Measurements from ENCODE around the gene PLEKHG4B.
A peak's percentile ranks its signal among the peaks of the same experiment; 100 is the strongest.
"Not testable (repeated sequence)": the region's sequence is repeated elsewhere in the genome, so short reads cannot be mapped to it uniquely, and the experiment has no call there.

PLEKHG4B gene

DNA sequence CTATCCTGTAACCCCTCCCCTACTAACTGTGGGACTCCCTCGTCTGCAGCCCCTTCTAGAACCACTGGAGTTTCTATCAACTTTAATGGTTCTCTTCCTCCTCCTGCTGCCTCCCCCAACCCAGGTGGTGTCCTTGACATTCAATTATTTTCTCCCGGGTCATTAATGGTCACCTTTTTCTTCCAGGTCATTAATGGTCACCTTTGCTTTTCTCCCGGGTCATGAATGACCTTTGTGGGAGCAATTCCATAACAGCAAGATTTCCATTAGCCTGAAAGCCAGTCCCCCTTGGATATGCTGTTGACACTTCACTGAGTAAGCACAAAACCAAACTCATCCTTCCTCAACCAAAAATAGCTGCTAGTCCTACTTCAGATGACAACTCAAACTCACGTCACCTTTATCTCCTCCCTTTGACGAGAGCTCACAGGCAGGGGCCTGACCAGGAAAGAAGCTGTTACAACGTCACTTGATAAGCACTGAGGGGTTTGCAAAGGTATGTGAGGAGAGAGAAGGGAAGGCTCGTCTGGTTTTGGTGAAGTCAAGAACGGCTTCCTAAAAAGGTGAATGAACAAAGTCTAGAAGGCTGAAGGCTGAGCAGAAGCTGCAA is 115.1 kb downstream of the PLEKHG4B start:
- no peak for DNase-seq (ENCODE audit: low read depth in 1 of 2, low spot score in 1 of 2)
- in situ Hi-C loops (cut with HindIII; ENCODE audit: low pct_unique_long_range_greater_than_20kb, low sequenced_read_pairs) = no loop called here
- TF ChIP-seq JUND (IDR thresholded peaks at IDR 0.05; ENCODE audit: low read depth) = no peak

DNA sequence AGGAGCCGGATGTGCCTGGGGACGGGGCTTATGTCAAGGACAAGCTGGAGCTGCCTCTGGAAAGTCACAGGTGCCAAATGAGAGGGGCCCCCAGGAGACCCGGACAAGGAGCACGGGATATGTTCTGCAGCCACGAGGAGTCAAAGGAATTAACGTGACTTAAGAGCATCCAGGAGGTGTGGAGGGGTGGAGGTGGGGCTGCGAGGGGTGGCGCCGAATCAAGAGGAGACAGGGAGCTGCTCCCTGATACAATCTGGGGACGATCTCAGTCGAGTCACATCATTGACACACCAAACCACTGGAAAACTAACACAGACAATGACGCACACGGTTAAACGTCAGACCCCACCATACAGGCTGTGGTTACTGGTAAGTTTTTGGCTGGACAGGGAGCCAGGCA is 115.6 kb downstream of the PLEKHG4B start:
- in situ Hi-C loops (cut with HindIII; ENCODE audit: low pct_unique_long_range_greater_than_20kb, low sequenced_read_pairs) = no loop called here
- DNase-seq (ENCODE audit: low read depth in 1 of 2, low spot score in 1 of 2) = peak in 1 of 2 experiments; percentile 1
- no peak for TF ChIP-seq JUND (IDR thresholded peaks at IDR 0.05; ENCODE audit: low read depth)

DNA sequence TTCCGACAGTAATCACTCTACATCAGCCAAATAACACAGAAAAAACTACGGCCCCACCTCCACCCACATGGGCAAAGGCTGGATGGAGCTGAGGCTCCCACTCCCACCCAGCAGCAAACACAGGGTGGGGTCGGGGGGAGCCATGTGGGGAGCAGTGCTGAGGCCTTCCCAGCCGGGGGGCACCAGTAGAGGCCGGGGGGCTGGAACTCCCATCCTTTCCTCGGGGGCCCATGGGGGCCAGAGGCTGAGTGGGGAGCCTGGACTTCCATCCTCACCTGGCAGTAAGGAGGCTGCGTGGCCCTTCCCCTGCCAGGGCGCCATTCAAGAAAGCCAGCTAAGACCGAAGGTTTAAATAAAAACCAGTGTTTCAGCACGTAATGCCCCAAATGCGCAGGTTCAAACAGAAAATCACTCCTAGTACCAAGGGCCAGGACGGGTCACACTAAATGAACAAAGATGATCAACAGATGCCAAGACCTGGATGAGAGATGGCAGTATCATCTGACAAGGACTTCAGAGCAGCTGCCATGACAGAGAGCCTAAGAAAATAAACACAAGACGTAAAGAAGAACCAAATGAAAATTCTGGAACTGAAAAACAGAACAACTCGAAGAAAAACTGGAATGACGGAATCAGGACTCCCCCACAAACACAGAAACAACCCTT is 116.6 kb downstream of the PLEKHG4B start:
- no peak for DNase-seq (ENCODE audit: low read depth in 1 of 2, low spot score in 1 of 2)
- TF ChIP-seq JUND (IDR thresholded peaks at IDR 0.05; ENCODE audit: low read depth) = no peak
- in situ Hi-C loops (cut with HindIII; ENCODE audit: low pct_unique_long_range_greater_than_20kb, low sequenced_read_pairs) = no loop called here

DNA sequence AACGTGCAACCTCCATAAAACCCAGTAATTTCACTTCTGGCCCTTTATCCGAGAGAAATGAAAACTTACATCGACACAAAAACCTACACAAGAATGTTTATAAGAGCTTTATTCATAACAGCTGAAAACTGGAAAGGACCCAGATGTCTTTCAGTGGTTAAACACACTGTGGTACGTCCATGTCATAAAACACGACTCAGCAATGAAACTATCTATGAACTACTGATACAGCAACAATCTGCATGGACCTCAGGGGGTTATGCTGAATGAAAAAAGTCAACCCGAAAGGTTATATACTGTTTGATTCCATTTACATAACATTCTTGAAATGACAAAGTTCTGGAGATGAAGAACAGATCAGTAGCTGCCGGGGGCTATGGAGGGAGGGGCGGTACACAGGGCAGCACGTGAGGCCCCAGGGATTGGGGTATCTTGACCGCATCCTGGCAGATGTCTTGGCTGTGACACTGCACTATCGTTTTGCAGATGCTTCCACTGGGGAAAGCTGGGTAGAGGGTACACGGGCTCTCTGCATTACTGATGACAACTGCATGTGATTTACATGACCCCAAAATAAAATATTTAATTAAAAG is 121.9 kb downstream of the PLEKHG4B start:
- in situ Hi-C loops (cut with HindIII; ENCODE audit: low pct_unique_long_range_greater_than_20kb, low sequenced_read_pairs) = no loop called here
- no peak for DNase-seq (ENCODE audit: low read depth in 1 of 2, low spot score in 1 of 2)
- TF ChIP-seq JUND (IDR thresholded peaks at IDR 0.05; ENCODE audit: low read depth) = no peak

DNA sequence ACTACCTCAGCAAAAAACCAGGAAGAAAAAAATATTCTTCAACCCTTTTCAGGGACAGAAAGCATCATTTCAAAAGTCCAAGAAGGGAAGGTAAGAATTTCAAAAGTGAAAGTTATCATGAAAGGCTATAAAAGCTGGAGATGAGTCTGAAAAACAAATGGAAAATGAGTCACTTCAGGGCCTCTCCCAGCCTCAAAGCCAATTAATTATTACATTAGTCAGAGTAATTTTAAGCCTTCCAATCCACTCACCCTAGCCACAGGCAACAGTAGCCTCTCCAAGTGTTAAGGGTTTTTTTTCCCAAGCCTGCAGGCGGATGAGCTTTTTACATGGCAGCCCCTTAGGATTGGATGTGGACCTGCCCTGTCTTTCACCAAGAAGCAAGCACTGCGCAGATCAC is 123.3 kb downstream of the PLEKHG4B start:
- DNase-seq (ENCODE audit: low read depth in 1 of 2, low spot score in 1 of 2); in situ Hi-C loops (cut with HindIII; ENCODE audit: low pct_unique_long_range_greater_than_20kb, low sequenced_read_pairs): not testable (repeated sequence)

DNA sequence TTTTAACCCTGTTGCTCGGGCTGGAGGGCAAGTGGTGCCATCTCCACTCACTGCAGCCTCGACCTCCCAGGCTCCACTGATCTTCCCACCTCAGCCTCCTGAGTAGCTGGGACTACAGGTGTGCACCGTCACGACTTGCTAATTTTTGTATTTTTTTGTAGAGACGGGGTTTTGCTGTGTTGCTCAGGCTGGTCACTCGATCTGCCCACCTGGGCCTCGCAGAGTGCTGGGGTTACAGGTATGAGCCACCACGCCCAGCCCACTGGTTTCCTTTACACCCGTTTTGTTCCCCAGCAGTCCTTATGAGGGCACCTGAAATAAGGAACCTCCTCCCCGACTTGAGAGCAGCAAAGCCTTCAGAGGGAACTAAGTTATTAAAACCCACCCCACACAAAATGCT is 124.1 kb downstream of the PLEKHG4B start:
- in situ Hi-C loops (cut with HindIII; ENCODE audit: low pct_unique_long_range_greater_than_20kb, low sequenced_read_pairs); DNase-seq (ENCODE audit: low read depth in 1 of 2, low spot score in 1 of 2): not testable (repeated sequence)

DNA sequence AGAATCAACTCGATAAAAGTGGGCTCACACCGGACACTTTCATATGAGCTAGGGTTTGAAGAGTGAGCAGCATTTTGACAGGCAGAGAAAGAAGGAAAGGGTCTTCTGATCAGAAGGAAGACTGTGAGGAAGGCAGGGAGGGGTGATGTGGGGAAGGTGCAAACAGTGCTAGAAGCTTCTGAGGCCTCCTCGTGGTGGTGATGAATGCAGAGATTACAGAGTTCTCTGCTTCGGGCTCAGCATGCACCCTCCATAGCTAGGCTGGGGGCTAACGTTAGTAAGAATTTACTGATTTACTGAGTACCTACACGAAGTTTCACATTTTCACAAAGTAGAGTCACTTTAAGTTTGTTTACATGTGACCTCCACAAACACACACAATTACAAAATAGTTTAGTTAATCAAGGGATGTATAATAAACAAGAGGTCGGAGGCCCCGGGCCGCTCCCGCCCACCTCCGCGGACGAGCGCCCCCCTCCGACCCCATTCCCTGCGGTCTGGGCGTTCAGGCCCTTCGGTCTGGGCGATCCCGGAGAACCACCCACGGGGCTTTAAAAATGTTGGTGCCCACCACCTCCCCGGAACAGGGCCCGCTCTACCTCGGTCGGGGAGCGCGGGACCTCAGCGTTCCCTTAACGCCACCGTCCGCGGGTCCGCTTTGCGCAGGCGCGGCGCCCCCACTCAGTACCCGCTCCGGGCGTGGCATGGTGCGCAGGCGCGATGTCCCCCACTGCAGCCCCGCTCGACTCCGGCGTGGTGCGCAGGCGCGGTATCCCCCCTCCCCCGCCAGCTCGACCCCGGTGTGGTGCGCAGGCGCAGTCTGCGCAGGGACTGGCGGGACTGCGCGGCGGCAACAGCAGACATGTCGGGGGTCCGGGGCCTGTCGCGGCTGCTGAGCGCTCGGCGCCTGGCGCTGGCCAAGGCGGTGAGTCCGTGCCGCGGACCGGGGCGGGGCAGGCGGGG is 125.8 kb downstream of the PLEKHG4B start, which contains the start of the genes CCDC127 and SDHA:
CCDC127 (minus strand) TSS at position 660 of the 963 bp plus-strand sequence. CDS start 1,304 bp downstream, outside the sequence.
SDHA (plus strand) TSS at position 827 of the 963 bp plus-strand sequence; CDS start at position 863, 36 bp downstream.
- in situ Hi-C loops (cut with HindIII; ENCODE audit: low pct_unique_long_range_greater_than_20kb, low sequenced_read_pairs) = not testable (repeated sequence)
- peak; percentile 95 to 99 for DNase-seq (ENCODE audit: low read depth in 1 of 2, low spot score in 1 of 2)

DNA sequence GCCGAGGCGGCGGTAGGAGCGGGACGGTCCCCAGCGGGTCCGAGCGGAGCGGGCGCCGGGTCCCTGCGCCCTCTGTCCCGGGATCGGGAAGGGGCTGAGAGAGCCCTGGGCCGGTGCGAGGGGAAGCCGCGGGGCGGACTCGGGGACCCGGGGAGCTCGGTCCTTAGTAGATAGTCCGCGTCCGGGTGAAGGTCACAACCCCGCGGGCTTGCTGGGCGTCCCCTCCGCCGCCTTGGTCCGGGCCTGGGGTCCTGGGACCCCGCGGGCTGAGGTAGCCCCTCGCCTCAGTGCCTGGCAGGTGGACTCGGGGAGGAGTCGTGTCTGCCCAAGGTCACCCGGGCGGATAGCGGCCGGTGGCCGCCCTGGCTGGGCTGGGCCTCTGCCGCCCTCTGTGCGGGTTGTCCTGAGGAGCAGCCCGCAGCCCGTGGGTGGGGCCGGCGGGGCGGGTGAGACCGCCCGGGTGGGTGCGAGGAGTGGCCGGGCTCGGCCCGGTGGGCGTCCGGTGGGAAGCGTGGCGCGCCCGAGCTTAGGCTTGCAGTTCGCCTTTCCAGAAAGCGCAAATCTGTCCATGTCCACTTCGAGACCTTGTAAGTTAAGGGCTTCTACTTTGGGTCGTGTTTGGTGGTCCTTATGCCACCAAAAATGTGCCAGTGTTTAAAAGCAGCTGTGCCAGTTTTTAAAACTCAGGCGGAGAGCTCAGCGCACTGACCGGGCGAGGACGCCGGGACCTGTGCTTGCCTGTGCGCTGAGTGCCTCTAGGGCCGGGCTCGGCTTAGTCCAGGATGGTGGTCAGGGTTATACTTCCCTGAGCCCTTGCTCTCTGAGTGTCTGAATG is 126.7 kb downstream of the PLEKHG4B start:
- peak; percentile 17 to 40 for DNase-seq (ENCODE audit: low read depth in 1 of 2, low spot score in 1 of 2)
- in situ Hi-C loops (cut with HindIII; ENCODE audit: low pct_unique_long_range_greater_than_20kb, low sequenced_read_pairs) = no loop called here
- TF ChIP-seq JUND (IDR thresholded peaks at IDR 0.05; ENCODE audit: low read depth) = no peak

DNA sequence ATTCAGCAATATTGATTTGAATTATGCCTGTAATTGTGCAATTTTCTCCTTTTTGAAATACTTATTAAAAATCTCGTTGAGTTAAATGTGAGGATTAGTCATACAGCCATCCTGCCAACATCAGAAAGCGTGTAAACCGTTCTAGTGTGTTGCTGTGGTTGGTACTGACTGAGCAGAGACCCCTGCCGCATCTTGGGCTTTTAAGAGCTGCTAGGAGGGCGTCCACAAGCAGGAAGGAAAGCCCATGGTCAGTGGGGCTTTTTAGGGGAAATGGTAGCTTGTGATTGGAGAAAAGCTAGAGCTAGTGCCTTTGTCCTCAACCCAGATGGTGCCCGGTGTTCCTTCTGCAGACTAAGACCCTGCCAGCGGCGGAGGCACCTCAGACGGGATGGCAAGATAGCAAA is 127.5 kb downstream of the PLEKHG4B start:
- in situ Hi-C loops (cut with HindIII; ENCODE audit: low pct_unique_long_range_greater_than_20kb, low sequenced_read_pairs) = no loop called here
- DNase-seq (ENCODE audit: low read depth in 1 of 2, low spot score in 1 of 2) = peak in 1 of 2 experiments; percentile 4

DNA sequence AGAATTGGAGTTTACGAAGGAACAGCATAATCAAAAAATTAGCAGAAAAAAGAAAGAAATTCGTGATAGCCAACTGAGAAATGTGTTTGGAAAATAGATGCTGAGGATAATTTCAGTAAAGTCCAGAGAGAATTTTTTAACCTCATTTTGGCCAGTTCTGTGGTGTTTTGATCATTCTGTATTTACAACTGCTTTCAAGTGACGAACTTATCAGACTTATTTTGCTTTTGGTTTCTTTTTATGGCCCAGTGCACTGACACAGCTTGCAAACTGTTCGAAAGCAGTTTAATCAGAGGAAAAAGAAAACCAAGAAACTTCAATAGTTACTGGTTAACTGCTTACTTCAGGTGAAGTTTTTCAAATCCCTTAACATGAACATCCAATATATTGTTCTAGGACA is 128.0 kb downstream of the PLEKHG4B start:
- in situ Hi-C loops (cut with HindIII; ENCODE audit: low pct_unique_long_range_greater_than_20kb, low sequenced_read_pairs) = no loop called here
- DNase-seq (ENCODE audit: low read depth in 1 of 2, low spot score in 1 of 2) = no peak
- no peak for TF ChIP-seq JUND (IDR thresholded peaks at IDR 0.05; ENCODE audit: low read depth)

More for the DNA sequence above, 127.5 kb downstream of the PLEKHG4B start:
- no peak for TF ChIP-seq JUND (IDR thresholded peaks at IDR 0.05; ENCODE audit: low read depth)

DNA sequence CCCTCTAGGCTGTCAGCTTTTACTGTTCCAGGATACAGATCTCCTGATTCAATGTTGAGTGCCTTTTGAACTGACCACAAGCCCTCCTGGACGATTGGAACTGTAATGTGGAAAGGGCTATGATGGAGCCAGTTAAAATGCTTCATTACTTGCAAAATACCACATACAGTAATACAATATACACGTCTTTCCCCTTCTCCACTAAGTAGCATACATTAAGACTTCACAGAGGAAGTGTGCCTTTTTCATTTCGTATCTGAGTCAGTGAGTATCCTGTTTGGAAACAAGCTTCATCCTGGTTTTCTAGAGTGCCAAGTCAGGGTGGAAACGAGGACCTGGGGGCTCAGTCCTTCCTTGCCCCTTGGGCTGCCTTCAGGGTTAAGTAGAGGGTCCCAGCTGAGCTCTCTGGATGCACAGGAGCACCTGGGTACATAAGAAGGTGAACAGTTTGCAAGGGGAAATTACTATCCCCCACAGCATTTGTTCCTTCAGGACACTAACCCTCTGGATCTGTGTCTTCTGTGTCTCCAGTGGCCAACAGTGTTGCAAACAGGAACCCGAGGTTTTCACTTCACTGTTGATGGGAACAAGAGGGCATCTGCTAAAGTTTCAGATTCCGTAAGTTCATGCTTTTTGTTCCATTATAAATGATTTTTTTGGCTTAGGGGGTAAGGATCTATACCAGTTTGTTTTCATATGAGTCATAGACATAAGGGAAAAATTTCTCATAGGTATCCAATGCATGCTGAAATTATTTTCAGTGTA is 131.2 kb downstream of the PLEKHG4B start:
- DNase-seq (ENCODE audit: low read depth in 1 of 2, low spot score in 1 of 2); in situ Hi-C loops (cut with HindIII; ENCODE audit: low pct_unique_long_range_greater_than_20kb, low sequenced_read_pairs): not testable (repeated sequence)

All from T47D (cell line).